GM12872 (cell line): Measurements from ENCODE around the gene PDCD11.

Source experiments
- TF ChIP-seq, protein P1 (sequence below): IDR thresholded peaks from 3 replicates; pipeline ENCODE4 v1.5.1; 2011; ENCODE audit warnings: low read depth, mild to moderate bottlenecking, low read length, moderate library complexity; ENCODE audit not compliant: insufficient read depth

Gene PDCD11

DNA sequence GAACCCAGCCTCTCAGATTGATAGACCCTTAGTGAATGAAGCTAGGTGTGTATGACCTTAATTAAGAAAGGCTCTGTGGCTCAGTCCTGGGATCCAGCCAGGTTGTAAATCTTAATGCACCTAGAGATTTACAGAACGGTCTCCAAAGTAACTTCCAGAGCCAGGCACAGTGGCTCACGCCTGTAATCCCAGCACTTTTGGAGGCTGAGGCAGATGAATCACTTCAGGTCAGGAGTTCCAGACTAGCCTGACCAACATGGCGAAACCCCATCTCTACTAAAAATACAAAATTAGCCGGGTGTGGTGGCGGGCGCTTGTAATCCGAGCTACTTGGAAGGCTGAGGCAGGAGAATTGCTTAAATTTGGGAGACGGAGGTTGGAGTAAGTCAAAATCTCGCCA, 31.4 kb downstream of the PDCD11 start:
- TF ChIP-seq, protein P1, sequence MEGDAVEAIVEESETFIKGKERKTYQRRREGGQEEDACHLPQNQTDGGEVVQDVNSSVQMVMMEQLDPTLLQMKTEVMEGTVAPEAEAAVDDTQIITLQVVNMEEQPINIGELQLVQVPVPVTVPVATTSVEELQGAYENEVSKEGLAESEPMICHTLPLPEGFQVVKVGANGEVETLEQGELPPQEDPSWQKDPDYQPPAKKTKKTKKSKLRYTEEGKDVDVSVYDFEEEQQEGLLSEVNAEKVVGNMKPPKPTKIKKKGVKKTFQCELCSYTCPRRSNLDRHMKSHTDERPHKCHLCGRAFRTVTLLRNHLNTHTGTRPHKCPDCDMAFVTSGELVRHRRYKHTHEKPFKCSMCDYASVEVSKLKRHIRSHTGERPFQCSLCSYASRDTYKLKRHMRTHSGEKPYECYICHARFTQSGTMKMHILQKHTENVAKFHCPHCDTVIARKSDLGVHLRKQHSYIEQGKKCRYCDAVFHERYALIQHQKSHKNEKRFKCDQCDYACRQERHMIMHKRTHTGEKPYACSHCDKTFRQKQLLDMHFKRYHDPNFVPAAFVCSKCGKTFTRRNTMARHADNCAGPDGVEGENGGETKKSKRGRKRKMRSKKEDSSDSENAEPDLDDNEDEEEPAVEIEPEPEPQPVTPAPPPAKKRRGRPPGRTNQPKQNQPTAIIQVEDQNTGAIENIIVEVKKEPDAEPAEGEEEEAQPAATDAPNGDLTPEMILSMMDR: no peak

DNA sequence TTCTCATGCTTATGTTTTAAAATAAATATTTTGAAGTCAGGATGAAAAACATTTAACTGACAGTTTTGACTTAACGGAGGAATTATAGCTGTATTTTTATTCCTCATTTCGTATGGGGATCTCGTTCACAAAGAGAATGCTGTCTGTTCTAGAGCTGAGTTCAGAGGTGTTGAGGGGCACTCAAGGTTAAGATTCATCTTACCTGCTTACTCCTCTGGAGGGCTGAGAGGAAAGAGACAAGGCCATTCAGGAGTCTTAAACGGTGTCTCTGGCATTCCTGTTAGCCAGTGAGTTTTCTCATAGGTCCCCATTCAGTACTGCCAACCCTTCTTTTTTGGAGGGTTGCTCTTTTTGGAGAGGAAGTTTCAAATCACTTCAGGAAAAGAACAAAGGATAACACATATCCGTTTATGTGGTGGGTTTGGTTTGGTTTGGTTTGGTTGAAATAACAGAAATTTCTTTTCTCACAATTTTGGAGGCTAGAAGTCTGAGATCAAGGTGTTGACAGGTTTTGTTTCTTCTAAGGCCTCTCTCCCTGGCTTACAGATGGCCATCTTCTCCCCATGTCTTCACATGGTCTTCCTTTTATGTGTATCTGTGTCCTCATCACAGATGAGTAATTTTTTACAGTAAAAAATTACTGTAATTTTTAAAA, 32.7 kb downstream of the PDCD11 start:
- TF ChIP-seq, protein P1: no peak

DNA sequence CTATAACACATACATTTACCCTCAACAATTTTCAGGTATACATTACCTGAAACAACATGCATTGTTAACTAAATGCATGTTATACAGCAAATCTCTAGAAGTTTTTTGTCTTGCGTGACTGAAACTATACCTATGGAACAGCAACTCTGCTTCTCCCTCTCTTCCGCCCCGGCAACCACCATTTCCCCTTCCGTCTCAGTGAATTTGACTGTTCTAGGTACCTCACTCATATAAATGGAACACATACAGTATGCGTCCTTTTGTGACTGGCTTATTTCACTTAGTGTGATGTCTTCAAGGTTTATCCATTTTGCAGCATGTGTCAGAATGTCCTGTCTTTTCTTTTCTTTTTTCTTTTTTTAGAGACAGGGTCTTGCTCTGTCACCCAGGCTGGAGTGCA, 33.2 kb downstream of the PDCD11 start:
- TF ChIP-seq, protein P1: no peak

DNA sequence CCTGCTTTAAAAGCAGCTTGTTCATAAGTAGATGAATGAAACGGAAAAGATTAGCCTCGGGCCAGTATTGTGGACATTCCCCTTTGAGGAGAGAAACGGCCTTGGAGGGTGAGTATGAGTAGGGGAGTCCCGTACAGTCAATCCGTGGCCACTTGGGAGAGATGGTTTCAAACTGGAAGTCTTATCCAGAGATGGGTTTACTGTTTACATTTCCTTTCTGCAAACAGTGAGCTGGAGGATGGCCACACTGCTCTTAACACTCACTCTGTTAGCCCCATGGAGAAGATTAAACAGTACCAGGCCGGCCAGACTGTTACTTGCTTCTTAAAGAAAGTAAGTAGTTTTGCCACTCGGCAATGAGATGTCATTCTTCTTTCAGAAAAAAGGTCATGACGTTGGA, 35.5 kb downstream of the PDCD11 start:
- TF ChIP-seq, protein P1: no peak

DNA sequence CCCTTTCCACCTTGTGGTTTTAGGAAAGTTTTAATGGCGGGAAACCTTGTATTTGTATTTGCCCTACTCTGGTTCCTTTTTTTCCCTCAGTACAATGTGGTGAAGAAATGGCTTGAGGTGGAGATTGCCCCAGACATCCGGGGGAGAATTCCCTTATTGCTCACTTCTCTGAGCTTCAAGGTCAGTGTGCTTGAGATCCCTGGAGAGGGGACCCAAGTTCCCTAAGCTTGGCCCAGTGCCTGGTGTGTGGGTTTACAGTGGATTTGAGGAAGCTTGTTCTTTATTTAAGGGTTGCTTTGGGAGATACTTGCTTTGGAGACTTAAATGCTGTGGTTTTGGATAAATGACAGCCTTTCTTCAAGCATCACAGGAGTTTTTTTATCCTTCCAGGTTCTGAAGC, 37.4 kb downstream of the PDCD11 start:
- TF ChIP-seq, protein P1: no peak

DNA sequence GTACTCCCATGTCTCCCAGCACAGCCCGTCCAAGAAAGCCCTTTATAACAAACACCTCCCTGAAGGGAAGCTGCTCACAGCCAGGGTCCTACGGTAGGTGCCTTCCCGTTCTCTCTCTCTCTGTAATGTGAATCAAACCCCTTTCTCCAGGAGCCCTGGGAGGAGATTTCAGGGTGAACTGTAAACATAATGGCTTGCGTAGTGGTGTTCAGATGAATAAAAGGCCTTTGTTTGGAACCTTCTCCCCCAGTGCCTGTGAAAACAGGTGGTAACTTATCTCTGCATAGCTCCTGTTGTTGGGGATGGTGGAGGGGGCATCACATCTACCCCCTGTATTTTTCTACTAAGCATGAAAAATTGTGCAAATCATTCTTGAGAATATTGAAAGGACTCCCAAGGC, 43.4 kb downstream of the PDCD11 start:
- TF ChIP-seq, protein P1: no peak

DNA sequence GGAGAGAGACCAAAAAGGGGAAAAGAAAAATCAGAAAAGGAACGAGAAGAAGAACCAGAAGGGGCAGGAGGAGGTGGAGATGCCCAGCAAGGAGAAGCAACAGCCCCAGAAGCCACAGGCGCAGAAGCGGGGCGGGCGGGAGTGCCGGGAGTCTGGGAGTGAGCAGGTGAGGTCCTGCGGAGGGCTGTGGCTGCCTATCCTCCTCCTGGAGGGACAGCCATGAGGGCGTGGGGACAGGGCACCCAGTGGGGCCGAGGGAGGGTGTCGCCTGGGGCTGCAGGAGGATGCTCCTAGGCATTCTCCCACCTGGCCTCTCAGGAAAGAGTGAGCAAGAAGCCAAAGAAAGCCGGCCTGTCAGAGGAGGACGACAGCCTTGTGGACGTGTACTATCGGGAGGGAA, 44.0 kb downstream of the PDCD11 start:
- TF ChIP-seq, protein P1: no peak
